HG03378 (cell line): ENCODE data around the gene ABHD17B.
"Not testable (repeated sequence)": the region's sequence is repeated elsewhere in the genome, so short reads cannot be mapped to it uniquely, and the experiment has no call there.

Source experiments
- ATAC-seq: cut with Tn5 transposase; IDR thresholded peaks from one replicate; pipeline ENCODE4 v1.9.1; 2021; ENCODE audit warnings: mild to moderate bottlenecking, moderate library complexity; ENCODE audit not compliant: unreplicated experiment

Gene ABHD17B

DNA sequence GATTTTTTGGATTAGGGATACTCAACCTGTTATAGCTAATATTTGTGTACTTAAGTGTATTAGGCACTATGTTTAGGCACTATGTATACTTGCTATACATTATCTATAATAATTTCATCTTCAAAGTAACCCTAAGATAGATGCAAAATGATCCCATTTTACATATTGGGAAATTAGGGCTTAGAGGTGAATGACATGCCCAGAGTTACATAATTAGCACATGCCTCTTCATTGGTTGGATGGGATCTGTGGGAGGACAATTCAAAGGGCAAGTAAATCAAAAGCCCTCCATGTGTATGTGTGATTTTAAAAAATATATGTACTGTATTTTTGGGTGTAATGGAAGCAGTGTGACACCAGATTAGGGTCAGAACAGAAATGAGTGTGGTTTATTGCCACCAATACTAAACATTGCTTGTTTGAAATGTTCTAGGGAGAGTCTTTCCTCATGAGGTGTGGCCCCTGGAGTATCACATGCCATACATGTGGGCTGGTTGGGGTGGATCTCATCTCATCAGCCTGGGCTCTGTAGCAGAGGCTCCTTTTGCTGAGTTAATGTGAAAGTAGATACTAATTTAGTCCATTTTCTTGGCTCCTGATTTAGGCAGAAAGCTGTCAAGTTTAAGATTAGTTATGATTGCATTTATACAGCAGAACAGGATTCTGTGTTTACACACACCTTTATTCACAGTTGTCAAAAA, 6.0 kb upstream of the ABHD17B start:
- peak; percentile 92 for ATAC-seq

DNA sequence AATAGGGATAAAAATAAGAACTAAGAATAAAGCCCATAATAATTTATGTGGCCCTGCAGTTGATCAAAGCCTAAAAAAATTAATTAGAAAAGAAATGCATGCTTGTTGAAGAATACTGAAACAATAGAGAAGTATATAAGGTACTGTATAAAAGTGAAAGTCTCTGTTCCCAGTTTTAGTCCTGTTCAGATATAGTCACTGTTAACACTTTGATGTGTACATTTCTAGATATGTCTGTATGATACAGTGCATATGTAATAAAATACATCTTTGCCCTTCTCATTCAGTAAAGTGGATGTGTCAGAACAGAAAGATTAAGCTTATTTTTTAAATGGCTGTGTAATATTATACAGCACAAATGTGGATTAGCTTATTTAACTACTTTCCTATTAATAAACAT, 4.5 kb upstream of the ABHD17B start:
- no peak for ATAC-seq

DNA sequence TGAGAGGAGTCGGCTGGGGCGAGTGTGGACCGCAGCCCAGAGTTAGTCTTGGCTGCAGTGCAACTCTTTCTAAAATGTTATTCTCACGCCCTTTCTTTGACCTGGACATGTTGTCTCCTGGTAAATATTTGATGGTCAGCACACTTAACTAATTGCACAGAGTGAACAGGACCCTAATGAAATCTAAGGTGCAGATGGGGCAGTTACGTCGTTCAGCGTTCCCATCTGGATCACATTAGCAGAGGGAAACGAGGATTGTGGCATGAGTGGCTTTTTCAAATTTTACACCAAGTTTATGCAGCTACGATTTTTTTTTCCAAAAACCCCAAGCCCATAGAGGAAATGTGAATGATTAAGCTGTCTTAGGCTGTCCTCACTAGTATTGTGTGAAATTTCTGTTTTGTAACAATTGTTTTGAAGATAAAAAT, 929 bp upstream of the ABHD17B start:
- no peak for ATAC-seq

DNA sequence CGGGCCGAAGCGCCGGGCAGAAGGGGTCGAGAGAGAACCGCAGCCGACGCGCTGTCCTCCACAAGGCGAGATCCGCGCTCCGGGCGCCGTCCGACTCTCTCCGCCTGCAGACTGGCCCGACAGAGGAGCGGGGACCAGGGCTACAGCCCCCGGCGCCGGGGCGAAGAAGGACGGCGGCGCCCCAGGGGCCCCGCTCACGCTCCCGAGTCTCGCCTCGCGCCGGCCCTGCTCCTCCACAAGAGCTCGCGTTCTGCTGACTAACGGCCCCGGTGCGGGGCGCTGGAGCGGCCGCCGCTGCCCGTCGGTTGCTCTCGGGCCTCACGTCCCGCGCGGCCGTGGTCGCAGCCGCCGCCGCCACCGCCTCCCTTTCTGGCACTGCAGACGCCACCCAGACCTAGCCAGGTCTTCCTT, 338 bp downstream of the ABHD17B start:
- peak; percentile 14 for ATAC-seq

DNA sequence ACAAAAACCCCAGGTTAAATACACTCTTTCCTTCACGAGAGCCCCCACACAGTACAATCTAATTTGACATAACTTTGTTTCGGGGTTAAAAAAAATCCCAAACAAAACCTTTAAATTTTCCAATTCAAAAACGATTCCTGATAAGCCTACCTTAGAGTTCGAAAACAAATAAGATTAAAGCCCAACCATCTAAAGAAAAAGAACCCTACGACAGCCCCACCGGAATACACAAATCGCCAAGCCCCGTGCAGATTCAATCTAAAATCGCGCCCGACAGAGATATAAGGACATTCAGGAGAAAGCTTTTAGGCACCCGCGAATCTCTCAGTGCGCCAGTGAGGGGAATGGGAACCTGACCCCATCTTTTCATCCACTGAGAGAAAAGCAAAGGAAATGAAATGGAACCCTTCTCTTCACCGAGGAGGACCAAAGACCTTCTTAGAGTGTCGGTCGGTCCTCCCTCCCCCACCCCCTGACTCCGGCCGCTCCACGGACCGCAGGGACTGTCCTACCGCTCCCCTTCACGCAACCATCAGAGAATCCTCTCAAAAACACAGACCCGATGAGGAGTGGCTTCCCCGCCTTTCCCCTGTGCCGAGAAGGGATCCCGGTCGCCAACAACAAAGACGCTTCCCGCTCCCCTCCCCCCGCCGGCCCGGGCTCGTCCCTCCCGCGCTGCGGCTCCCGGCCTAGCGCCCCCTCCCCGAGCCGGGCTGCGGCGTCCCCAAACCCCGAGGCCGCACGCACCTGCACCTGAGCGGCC, 925 bp downstream of the ABHD17B start:
- ATAC-seq, result peak; percentile 0

DNA sequence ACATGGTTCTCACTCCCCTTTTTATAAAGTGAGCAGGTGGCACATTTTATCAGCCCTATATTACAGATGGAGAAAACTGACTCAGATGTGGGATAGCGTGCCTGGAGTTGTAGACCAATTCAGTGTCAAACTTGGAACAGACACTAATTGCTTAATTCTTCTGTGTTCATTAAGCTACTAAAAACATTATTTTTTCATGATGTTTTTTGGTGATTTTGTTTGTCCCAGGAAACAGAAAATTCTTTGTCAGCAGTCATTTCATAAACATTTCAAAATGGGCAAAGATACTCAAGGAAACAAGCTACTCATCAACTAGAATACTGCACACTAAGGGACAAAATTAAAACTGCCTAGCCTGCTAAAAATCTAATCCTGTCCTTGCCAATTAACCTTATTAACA, 2.2 kb downstream of the ABHD17B start:
- no peak for ATAC-seq

DNA sequence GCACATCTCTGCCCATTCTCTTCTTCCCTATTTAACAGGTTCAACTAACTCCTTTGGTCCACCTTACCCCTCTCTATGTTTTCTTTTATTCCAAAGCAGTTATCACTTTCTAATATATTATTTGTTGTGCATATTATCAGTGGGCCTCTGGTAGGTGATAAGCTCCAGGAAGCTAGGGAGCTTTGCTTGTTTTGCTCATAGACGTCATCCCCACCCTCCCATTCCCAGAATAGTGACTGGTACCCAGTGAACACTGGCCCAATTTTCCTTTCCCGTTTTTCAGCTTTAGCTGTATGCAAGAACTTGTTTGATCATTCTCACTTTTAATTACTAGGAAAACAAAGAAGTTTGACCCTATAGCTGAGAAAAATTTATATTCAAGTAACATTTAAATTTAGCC, 6.9 kb downstream of the ABHD17B start:
- ATAC-seq, result no peak

DNA sequence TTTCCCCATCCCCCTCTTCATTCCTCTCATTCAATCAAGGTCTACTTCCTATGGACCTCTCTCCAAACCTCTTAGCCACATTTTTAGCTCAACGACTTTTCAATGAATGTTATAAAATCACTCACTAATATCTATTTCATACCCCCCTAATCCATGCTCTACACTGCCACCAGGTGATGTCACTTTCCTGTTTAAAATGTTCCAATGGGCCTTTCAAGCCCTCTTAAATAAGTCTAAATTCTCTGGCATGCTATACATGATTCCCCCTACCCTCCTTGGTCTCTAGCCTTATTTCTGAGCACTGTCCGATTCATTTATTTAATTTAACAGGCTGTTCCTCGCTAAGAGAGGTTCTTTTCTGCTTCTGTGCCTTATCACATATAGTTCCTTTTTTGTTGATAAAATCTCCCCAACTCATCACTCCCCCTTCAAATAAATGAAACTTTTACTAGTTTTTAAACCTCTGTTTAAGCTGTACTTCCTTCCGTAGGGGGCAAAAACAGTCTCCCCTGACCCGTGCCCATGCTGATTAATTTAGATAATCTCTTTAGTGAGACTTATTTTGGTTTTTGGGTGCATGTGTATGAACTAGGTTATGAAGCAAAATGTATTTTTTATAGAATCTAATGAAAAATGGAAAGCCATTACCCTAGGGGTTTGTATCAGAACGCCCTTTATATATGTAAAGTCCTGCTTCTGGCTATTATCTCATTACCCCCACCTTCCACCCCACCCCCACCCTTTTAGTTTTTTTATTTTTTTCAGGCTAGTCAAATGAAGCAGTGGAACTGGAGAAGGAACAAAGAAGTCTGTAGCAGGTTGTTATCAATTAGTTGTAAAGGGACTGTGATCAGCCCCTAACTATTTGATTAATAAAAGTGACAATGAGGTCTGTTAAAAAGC, 9.0 kb downstream of the ABHD17B start:
- ATAC-seq, result no peak

DNA sequence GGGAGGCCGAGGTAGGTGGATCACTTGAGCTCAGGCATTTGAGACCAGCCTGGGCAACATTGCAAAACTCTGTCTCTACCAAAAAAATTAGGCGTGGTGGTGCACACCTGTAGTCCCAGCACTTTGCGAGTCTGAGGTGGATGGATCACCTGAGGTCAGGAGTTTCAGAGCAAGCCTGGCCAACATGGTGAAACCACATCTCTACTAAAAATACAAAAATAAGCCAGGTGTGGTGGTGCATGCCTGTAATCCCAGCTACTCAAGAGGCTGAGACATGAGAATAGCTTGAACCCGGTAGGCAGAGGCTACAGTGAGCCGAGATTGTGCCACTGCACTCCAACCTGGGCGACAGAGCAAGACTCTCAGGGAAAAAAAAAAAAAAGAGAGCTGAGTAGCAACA, 12.2 kb downstream of the ABHD17B start:
- ATAC-seq, result not testable (repeated sequence)

DNA sequence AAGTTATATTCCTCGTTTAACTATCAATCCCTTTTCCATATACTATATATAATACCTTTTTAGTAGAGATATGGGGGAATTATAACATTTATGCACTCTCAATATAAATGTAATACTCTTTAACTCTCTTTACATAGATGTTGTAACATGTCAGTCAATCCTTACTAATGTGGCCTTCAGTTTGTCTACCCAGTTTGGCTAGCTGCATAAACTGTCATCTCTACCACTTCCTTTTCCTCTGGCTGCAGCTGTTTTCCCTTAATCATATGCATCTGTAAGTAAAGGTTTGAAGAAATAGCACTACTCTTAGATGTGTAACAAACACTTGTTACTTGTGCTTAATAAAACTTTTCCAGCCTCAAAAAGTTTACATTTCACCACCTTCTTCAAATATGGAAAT, 13.4 kb downstream of the ABHD17B start:
- peak; percentile 62 for ATAC-seq

DNA sequence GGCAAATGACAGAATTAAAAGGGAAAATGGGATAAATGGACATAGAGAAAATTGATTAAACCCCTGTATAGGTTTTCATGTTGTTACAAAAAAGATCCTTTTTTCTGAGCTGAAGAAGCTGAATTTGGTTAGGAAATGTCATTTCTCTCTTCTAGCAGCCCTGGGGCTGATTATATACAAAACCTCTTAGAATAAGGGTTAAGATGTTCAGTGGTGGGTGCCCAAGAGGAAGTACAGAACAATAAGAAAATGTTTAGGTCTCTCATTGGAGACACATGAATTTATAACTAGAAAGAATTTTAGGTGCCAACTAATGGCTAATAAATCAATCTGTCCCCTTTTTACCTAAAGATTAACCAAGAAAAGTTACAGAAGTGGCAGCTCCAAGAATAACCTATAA, 14.2 kb downstream of the ABHD17B start:
- ATAC-seq, result no peak

DNA sequence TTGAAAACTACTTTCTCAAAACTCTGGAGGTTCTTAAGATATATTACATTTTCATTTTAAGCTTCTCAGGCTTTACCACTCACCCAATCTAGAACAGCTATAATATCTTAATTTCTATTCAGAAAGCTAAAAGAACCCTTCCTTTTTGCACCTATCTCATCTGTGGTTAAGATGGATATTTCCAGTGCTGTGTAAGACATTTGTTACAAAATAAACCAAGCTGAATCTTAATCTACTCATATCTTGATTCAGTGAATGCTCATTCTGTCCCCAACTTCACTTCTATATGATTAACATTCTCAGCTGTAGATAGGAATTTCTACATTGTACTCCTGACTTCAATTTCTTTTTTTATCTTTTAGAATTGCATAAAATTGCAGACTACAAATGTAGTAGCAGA, 15.0 kb downstream of the ABHD17B start:
- no peak for ATAC-seq

DNA sequence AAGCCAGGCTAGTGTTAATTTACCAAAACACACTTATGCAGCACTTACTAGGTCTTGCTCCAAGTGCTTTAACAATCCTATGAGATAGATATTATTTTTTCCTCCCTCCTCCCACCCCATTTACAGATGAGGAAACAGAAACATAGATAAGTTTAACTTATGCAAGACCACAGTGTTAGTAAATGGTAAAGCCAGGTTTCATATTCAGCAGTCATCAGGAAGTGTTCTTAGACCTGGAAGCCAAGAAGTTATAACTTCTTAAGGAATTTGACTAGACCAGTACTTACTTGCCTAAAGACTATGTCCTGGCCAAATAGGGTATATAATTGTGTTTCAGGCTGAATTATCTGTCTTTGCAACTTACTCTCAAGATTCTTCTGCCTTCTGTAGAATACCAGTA, 15.9 kb downstream of the ABHD17B start:
- ATAC-seq, result peak; percentile 62

DNA sequence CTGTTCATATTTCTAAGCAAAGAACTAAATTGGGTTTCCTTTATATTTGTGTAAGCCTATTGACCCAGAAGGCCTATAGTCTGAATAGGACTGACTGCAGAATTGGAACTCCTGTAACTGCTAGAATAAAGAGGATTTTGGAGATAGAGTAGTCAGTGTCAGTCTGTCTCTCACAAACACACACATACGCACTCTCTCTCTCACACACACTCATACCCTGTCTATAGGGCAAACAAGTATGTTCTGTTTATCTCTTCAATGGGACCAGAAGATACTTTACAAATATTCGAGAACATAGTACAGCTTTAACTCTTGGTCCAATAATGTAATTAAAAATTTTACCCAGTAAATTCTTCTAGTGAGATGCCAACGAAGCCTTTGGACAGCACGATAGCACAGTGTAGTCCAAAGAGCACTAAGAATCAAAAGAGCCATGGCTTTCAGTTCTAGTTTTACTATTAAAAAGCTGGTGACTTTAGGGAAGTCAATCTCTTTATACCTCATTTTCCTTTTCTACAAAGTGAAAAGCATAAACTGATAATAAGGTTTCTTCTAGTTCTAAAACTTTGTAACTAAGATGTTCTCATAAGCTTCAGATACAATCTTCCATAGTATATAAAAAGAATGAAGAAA, 19.3 kb downstream of the ABHD17B start:
- ATAC-seq, result no peak

DNA sequence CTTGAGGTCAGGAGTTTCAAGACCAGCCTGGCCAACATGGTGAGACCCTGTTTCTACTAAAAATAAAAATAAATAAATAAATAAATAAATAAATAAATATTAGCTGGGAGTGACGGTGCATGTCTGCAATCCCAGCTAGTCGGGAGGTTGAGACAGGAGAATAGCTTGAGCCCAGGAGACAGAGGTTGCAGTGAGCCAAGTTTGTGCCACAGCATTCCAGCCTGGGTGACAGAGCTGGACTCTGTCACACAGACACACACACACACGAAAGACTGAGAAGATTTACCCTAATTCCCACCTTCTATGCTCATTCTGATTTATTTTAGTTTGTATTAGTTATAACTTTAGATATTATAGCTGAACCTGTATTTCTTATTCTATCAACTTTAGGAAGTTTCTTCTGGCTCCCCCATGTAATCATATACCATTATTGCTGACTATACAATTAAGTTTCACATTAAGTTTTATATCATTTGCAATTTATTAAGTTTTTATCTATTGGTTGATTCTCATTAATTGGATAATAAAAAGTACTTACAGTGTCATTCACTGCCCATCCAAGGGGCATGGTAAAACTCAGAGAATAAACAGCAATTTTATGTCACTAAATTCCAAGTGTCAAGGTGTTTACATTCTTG, 20.8 kb downstream of the ABHD17B start:
- ATAC-seq, result no peak

DNA sequence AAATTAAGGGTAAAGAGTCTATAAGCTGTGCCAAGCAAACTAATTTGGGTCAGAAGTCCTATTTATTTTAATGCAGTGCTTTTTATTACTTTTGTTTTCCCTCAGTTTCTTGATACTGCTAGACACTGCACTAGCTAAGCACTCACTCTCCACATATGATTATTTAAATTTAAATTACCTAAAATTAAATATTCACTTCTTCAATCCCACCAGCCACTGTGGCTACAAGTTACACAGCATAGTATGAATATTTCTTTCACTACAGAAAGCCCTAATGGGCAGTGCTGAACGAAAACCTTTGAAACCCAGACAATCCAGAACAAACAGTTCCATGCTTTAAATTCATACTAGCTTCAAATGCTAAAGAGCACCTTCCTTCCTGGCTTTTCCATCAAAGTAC, 23.6 kb downstream of the ABHD17B start:
- no peak for ATAC-seq

DNA sequence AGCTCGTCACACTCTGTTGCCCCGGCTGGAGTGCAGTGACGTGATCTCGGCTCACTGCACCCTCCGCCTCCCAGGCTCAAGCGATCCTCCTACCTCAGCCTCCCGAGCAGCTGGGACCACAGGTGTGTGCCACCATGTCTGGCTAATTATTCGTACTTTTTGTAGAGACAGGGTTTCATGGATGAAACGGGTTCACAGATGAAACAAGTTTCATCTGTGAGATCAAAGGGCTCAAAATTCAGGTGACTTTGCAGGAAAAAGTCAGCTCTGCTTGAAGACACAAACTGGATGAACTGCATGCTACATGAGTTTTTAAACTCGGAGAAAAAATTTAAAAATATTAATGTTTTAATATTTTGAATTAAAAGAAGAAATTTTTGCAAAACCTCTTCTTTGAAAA, 24.5 kb downstream of the ABHD17B start:
- no peak for ATAC-seq

DNA sequence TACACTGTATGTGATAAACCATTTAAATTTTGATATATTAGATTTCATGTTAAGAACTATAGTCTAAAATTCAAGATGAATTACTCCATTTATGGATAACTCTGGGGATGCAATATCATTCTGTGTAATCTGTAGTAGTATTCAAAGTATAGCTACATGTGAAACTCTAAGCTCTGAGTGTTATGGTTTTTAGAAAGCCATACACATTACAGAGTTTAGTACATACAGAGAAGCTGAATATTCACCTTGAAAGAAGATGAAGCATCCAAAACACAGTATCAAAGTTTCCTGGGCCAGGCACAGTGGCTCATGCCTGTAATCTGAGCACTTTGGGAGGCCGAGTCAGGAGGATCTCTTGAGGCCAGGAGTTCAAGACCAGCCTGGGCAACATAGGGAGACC, 25.0 kb downstream of the ABHD17B start:
- peak; percentile 51 for ATAC-seq

DNA sequence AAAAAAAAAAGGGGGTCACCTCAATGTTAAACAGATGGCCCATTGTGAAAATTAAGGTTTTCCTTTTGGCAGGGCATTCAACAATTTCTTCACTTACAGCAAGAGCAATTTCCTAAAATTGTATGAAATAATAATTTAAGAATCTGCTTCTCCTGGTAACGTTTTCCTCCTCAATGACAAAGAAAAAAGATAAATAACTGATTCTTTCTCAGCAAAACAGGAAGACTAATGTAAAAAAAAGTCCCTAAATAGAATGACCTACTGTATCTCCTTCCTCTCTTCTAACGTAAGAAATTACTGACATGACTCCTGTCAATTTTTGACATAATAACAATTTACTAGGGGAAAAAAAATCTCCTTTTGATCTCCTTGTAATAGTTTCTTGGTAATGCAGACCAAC, 25.5 kb downstream of the ABHD17B start:
- ATAC-seq, result peak; percentile 37

DNA sequence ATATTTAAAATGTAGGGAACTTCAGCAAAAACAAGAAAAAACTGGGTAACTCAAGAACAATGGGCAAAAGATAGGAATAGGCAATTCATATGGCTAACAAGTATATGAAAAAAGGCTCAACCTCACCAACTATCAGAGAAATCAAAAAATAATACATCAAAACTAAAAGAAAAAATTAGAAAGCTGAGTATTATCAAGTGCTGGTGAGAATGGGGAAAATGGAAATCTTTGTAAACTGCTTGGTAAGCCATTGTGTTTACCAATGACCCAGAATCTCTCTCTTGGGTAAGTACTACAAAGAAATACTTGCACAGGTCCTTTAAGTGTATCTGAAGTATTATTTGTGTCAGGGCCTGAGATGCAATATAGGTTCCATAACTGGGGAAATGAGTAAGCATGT, 27.0 kb downstream of the ABHD17B start:
- no peak for ATAC-seq
